GM12878 (cell line): Measurements from ENCODE around the gene HS3ST5. TPM values are rescaled to one million over a fixed set of nuclear protein-coding genes. Genes with fewer than 3 reads are reported as not detected.

ENCODE experiments used
- ATAC-seq: fragments of 200-7000 bp; cut with Tn5 transposase; 3 replicates; pipeline ENCODE4 v1.9.1; 2020; ENCODE audit warnings: mild to moderate bottlenecking, moderate library complexity
- BruUV-seq: library from RNA; stranded (reverse); fragments of 400-500 nt; replicated peaks from 2 replicates; lab custom pipeline; 2021; lab: Mats Ljungman, UMichigan
- CTCF ChIA-PET: fragments of 300-600 bp; sonication (Branson Sonifier 250); formaldehyde crosslinking; extraction: SDS; loops from one replicate; lab custom pipeline; 2021; ENCODE audit warnings: inconsistent platforms; lab: Yijun Ruan, JAX
- POLR2A ChIA-PET: fragments of 350-600 bp; formaldehyde crosslinking; extraction: SDS; loops from one replicate; lab custom pipeline; 2021; ENCODE audit warnings: inconsistent platforms; lab: Charles Lee
- RAD21 ChIA-PET: fragments of 300-600 bp; sonication (Branson Sonifier 250); formaldehyde crosslinking; loops from one replicate; lab custom pipeline; 2023; ENCODE audit warnings: antibody characterized with exemption; ENCODE audit not compliant: unreplicated experiment; lab: Charles Lee
- SMC1A ChIA-PET: fragments of 300-600 bp; sonication (Branson Sonifier 250); formaldehyde crosslinking; loops from one replicate; lab custom pipeline; 2023; ENCODE audit not compliant: unreplicated experiment, uncharacterized antibody; lab: Charles Lee
- DNase-seq: peaks from one replicate; pipeline ENCODE4 v3.0.0-alpha.2; 2011; ENCODE audit warnings: low read depth, low spot score
- FAIRE-seq: peaks from 3 replicates; lab custom pipeline; 2011; peaks lifted over from hg19 to GRCh38; lab: Jason Lieb, UNC
- H2AFZ ChIP-seq: 2 replicates; pipeline ENCODE4 v1.6.0; 2011; ENCODE audit warnings: low read depth, low read length, control low read depth; ENCODE audit not compliant: control insufficient read depth
- H3K27ac ChIP-seq: 2 replicates; pipeline ENCODE4 v1.5.1; 2011; ENCODE audit warnings: control low read depth; ENCODE audit not compliant: control insufficient read depth, insufficient read depth
- H3K27me3 ChIP-seq, 2 experiments: replicated peaks in 1 of 2; 2 replicates each; pipeline versions ENCODE4 v1.6.0 to v1.6.1; 2011; ENCODE audit warnings: low read length in 1 of 2; ENCODE audit not compliant: control insufficient read depth in 2 of 2, insufficient read depth in 2 of 2
- H3K36me3 ChIP-seq, 2 experiments: 2 replicates each; pipeline ENCODE4 v1.5.1; 2011; ENCODE audit warnings: low read length in 1 of 2; ENCODE audit not compliant: control insufficient read depth in 2 of 2, insufficient read depth in 2 of 2
- H3K4me1 ChIP-seq: 2 replicates; pipeline ENCODE4 v1.6.1; 2011; ENCODE audit warnings: mild to moderate bottlenecking, low read length, moderate library complexity, mixed read lengths; ENCODE audit not compliant: control insufficient read depth, insufficient read depth
- H3K4me2 ChIP-seq: 2 replicates; pipeline ENCODE4 v1.6.0; 2011; ENCODE audit warnings: control low read depth; ENCODE audit not compliant: control insufficient read depth, insufficient read depth
- H3K4me3 ChIP-seq: fragments of 200-600 bp; sonication (generic); 2 replicates; pipeline ENCODE4 v1.5.1; 2016
- H3K79me2 ChIP-seq: 2 replicates; pipeline ENCODE4 v1.6.0; 2011; ENCODE audit warnings: low read length; ENCODE audit not compliant: control insufficient read depth, insufficient read depth
- H3K9ac ChIP-seq: 2 replicates; pipeline ENCODE4 v1.8.0; 2011; ENCODE audit warnings: low read length, control low read depth, mixed read lengths; ENCODE audit not compliant: control insufficient read depth, insufficient read depth
- H3K9me3 ChIP-seq: replicated peaks from 3 replicates; pipeline ENCODE4 v1.5.1; 2011; ENCODE audit warnings: mild to moderate bottlenecking, low read length; ENCODE audit not compliant: control insufficient read depth, insufficient read depth
- H4K20me1 ChIP-seq: 2 replicates; pipeline ENCODE4 v1.6.0; 2011; ENCODE audit not compliant: control insufficient read depth, insufficient read depth
- BCL3 ChIP-seq: IDR thresholded peaks from 2 replicates; pipeline ENCODE4 v1.6.1; 2011; ENCODE audit warnings: borderline replicate concordance, low read depth, mild to moderate bottlenecking, moderate library complexity, low read length; ENCODE audit not compliant: insufficient read depth, poor library complexity, severe bottlenecking
- BCLAF1 ChIP-seq: fragments of 450-650 bp; IDR thresholded peaks from 2 replicates; pipeline ENCODE4 v1.6.1; 2017; ENCODE audit warnings: antibody characterized with exemption, mild to moderate bottlenecking, moderate library complexity
- CHD4 ChIP-seq: fragments of 200-600 bp; sonication (generic); IDR thresholded peaks from 2 replicates; pipeline ENCODE4 v1.6.1; 2016; ENCODE audit warnings: mild to moderate bottlenecking
- CREM ChIP-seq: IDR thresholded peaks from 2 replicates; pipeline ENCODE4 v1.6.1; 2014; ENCODE audit warnings: antibody characterized with exemption, low read depth
- FOXK2 ChIP-seq: fragments of 450-650 bp; IDR thresholded peaks from 2 replicates; pipeline ENCODE4 v1.6.1; 2017; ENCODE audit warnings: mild to moderate bottlenecking, moderate library complexity
- GABPA ChIP-seq: IDR thresholded peaks from 2 replicates; pipeline ENCODE4 v1.6.1; 2014; ENCODE audit warnings: antibody characterized with exemption, low read depth, mild to moderate bottlenecking, inconsistent platforms
- GATAD2B ChIP-seq: fragments of 450-650 bp; conservative IDR thresholded peaks from 2 replicates; pipeline ENCODE4 v1.6.1; 2017; ENCODE audit warnings: low read depth, mild to moderate bottlenecking, moderate library complexity
- HDAC6 ChIP-seq: fragments of 200-600 bp; sonication (generic); IDR thresholded peaks from one replicate; pipeline ENCODE4 v1.8.0; 2017; ENCODE audit warnings: antibody characterized with exemption; ENCODE audit not compliant: unreplicated experiment
- JUND ChIP-seq: IDR thresholded peaks from 2 replicates; pipeline ENCODE4 v1.6.1; 2012; ENCODE audit warnings: low read depth, mild to moderate bottlenecking, low read length, improper control_type of control experiment, moderate library complexity
- MXI1 ChIP-seq: fragments of 150-350 bp; IDR thresholded peaks from 2 replicates; pipeline ENCODE4 v1.6.1; 2011; ENCODE audit warnings: low read depth, mild to moderate bottlenecking, inconsistent platforms, low read length, improper control_type of control experiment
- NBN ChIP-seq: fragments of 450-650 bp; IDR thresholded peaks from 2 replicates; pipeline ENCODE4 v1.6.1; 2016
- NKRF ChIP-seq: fragments of 450-650 bp; conservative IDR thresholded peaks from 2 replicates; pipeline ENCODE4 v1.6.1; 2017; ENCODE audit warnings: mild to moderate bottlenecking, moderate library complexity
- NR2F1 ChIP-seq: fragments of 450-650 bp; conservative IDR thresholded peaks from 2 replicates; pipeline ENCODE4 v1.6.1; 2017; ENCODE audit warnings: mild to moderate bottlenecking
- RCOR1 ChIP-seq: conservative IDR thresholded peaks from 2 replicates; pipeline ENCODE4 v1.6.1; 2012; ENCODE audit warnings: low read depth, low read length, improper control_type of control experiment
- REST ChIP-seq: IDR thresholded peaks from 2 replicates; pipeline ENCODE4 v1.6.1; 2012; ENCODE audit warnings: mild to moderate bottlenecking, low read depth, low read length
- SMC3 ChIP-seq: IDR thresholded peaks from 2 replicates; pipeline ENCODE4 v1.6.1; 2011; ENCODE audit warnings: low read length, improper control_type of control experiment, borderline replicate concordance
- TBL1XR1 ChIP-seq: IDR thresholded peaks from 2 replicates; pipeline ENCODE4 v1.6.1; 2012; ENCODE audit warnings: low read depth, low read length, improper control_type of control experiment
- WGBS: methylation state at CpG from one replicate; pipeline ENCODE4 v1.1.6; 2016; ENCODE audit warnings: low lambda C conversion rate; ENCODE audit not compliant: insufficient replicate concordance, insufficient coverage; ENCODE audit errors: missing lambda C conversion rate; 5-methylcytosine and 5-hydroxymethylcytosine counted together
- in situ Hi-C: fragments of 300-500 bp; cut with MboI; formaldehyde crosslinking; loops from 9 replicates; pipeline ENCODE4 v1.14.3; 2018; ENCODE audit warnings: mixed read lengths
- intact Hi-C: fragments of 100-400 bp; cut with micrococcal nuclease; formaldehyde crosslinking; loops from one replicate; pipeline ENCODE4 v1.14.2; 2022; ENCODE audit not compliant: unreplicated experiment
- polyA plus RNA-seq, 11 experiments: library from polyadenylated mRNA; depleted of rRNA in 4 of 11; unstranded in 6 of 11; stranded (reverse) in 5 of 11; fragments of >200 nt; fragmentation: Nextera tagmentation in 4 of 11; fragmentation: Illumina TruSeq in 1 of 11; extraction: Ambion mirVana in 4 of 11; extraction: Trizol in 1 of 11; gene quantifications; 1 replicate in 1 of 11; 2 replicates in 10 of 11; pipeline versions ENCODE4 v1.2.1 to v1.2.3, GENCODE V29; 2011 to 2016; ENCODE audit warnings: inconsistent platforms in 2 of 11, missing spikeins in 2 of 11, low read depth in 1 of 11
- total RNA-seq, 4 experiments: library from RNA; depleted of rRNA in 3 of 4; stranded (reverse); fragments of >200 nt in 3 of 4; fragmentation: Illumina TruSeq in 1 of 4; extraction: Trizol in 1 of 4; gene quantifications; 2 replicates each; pipeline versions ENCODE4 v1.2.1 to v1.2.3, GENCODE V29; 2013 to 2021

The HS3ST5 gene
- total and polyA plus RNA-seq, 10 of the 15 experiments (the other 5 are each of a cell fraction or from before 2014, with no cell fraction given), result 0.04 TPM; not detected in 9

GRCh38 chr6:114176726-114177125 lies 166.1 kb downstream of the HS3ST5 start:
- Histone ChIP-seq H3K4me1 (no peaks in the 10 kb centered on the region), H3K27me3 (no peaks in the 10 kb centered on the region), H3K4me3 (no peak overlapping the region), H3K9ac (no peak overlapping the region), H4K20me1 (no peaks in the 10 kb centered on the region), H3K27ac (no peak overlapping the region), H3K36me3 (no peaks in the 10 kb centered on the region), H3K79me2 (no peaks in the 10 kb centered on the region), H3K9me3 (no peaks in the 10 kb centered on the region), H2AFZ (no peak overlapping the region), H3K4me2 (no peak overlapping the region)
- ATAC-seq, result no peak
- BruUV-seq, result no TSS peak
- WGBS, result 0% methylated on average over 2 of the region's 2 CpGs
- in situ Hi-C loops (no loop called here), intact Hi-C loops (no loop called here)
- RAD21 ChIA-PET, result no interaction called here
- CTCF ChIA-PET, result no interaction called here
- POLR2A ChIA-PET, result no interaction called here
- FAIRE-seq, result no peak
- no peak for DNase-seq
- SMC1A ChIA-PET, result no interaction called here
- TF ChIP-seq HDAC6 (no peak), JUND (no peak), CHD4 (no peak), BCLAF1 (no peak), GABPA (no peak), REST (no peak), BCL3 (no peak), MXI1 (no peak), SMC3 (no peak), NBN (no peak), TBL1XR1 (no peak), NKRF (no peak), CREM (no peak), FOXK2 (no peak), RCOR1 (no peak), GATAD2B (no peak), NR2F1 (no peak)
